Panc1 (cell line): ENCODE results near the gene HES1. TPM values are rescaled to one million over a fixed set of nuclear protein-coding genes. Genes with fewer than 3 reads are reported as not detected.

ENCODE experiments used
- ATAC-seq: fragments of 200-7000 bp; cut with Tn5 transposase; 2 replicates; pipeline ENCODE4 v1.9.1; 2020; ENCODE audit warnings: mild to moderate bottlenecking, moderate library complexity
- BruUV-seq: library from RNA; stranded (reverse); fragments of 400-500 nt; replicated peaks from 2 replicates; lab custom pipeline; 2021; lab: Mats Ljungman, UMichigan
- CTCF ChIA-PET: fragments of 300-600 bp; sonication (Branson Sonifier 250); formaldehyde crosslinking; loops from one replicate; lab custom pipeline; 2022; ENCODE audit warnings: antibody characterized with exemption; lab: Charles Lee
- POLR2A ChIA-PET: fragments of 300-600 bp; sonication (Branson Sonifier 250); formaldehyde crosslinking; loops from one replicate; lab custom pipeline; 2022; ENCODE audit warnings: antibody characterized with exemption; lab: Charles Lee
- DNase-seq: peaks from one replicate; pipeline ENCODE4 v3.0.0-alpha.2; 2010; ENCODE audit warnings: low read depth, low spot score
- H3K27ac ChIP-seq: 2 replicates; pipeline ENCODE4 v1.5.1; 2011; ENCODE audit warnings: mild to moderate bottlenecking, low read length, inconsistent platforms
- H3K27me3 ChIP-seq: fragments of 200-500 bp; sonication (Bioruptor generic); 2 replicates; pipeline ENCODE4 v1.6.0; 2014; ENCODE audit warnings: low read length, inconsistent platforms; ENCODE audit not compliant: control insufficient read depth, insufficient read depth
- H3K36me3 ChIP-seq: fragments of 200-500 bp; sonication (Bioruptor generic); 2 replicates; pipeline ENCODE4 v1.5.1; 2014; ENCODE audit warnings: inconsistent platforms, mild to moderate bottlenecking, low read length, moderate library complexity; ENCODE audit not compliant: control insufficient read depth, insufficient read depth
- H3K4me1 ChIP-seq: 2 replicates; pipeline ENCODE4 v1.5.1; 2011; ENCODE audit warnings: inconsistent platforms, mild to moderate bottlenecking, low read length, moderate library complexity; ENCODE audit not compliant: control insufficient read depth, insufficient read depth
- H3K4me3 ChIP-seq, 2 experiments: 2 replicates each; pipeline ENCODE4 v1.5.1; 2011 to 2012; ENCODE audit warnings: low read depth in 2 of 2, low read length in 2 of 2, mild to moderate bottlenecking in 2 of 2, inconsistent platforms in 1 of 2, moderate library complexity in 1 of 2
- H3K9me3 ChIP-seq: fragments of 200-500 bp; sonication (Bioruptor generic); 2 replicates; pipeline ENCODE4 v1.5.1; 2014; ENCODE audit warnings: low read depth, mild to moderate bottlenecking, inconsistent platforms, low read length, moderate library complexity; ENCODE audit not compliant: control insufficient read depth, insufficient read depth
- POLR2AphosphoS5 ChIP-seq: IDR thresholded peaks from 2 replicates; pipeline ENCODE4 v1.6.1; 2012; ENCODE audit warnings: mild to moderate bottlenecking, low read depth, low read length, moderate library complexity
- SIN3A ChIP-seq: IDR thresholded peaks from 2 replicates; pipeline ENCODE4 v1.6.1; 2012; ENCODE audit warnings: low read depth, mild to moderate bottlenecking, low read length, moderate library complexity, borderline replicate concordance; ENCODE audit not compliant: insufficient read depth
- TCF7L2 ChIP-seq: IDR thresholded peaks from 2 replicates; pipeline ENCODE4 v1.6.1; 2011; ENCODE audit warnings: mild to moderate bottlenecking, low read depth, low read length, inconsistent platforms
- in situ Hi-C: cut with HindIII; loops from 2 replicates; pipeline ENCODE4 v1.10.0; 2016; ENCODE audit warnings: low sequenced_read_pairs, low pct_unique_long_range_greater_than_20kb
- intact Hi-C: fragments of 100-400 bp; cut with micrococcal nuclease; formaldehyde crosslinking; loops from one replicate; pipeline ENCODE4 v1.10.0; 2022; ENCODE audit not compliant: unreplicated experiment
- total RNA-seq: library from RNA; stranded (reverse); gene quantifications from one replicate; pipeline ENCODE4 v1.2.1, GENCODE V29; 2021; ENCODE audit not compliant: unreplicated experiment
- TF ChIP-seq, protein P1 (sequence below), 2 experiments: IDR thresholded peaks; 2 replicates each; pipeline ENCODE4 v1.6.1; 2011 to 2012; ENCODE audit warnings: low read depth in 2 of 2, control low read depth in 1 of 2, low read length in 1 of 2, mild to moderate bottlenecking in 1 of 2, moderate library complexity in 1 of 2; ENCODE audit not compliant: insufficient read depth in 1 of 2

The HES1 gene
- total RNA-seq, 1 experiment from 2014 or later = 28.5 TPM

DNA sequence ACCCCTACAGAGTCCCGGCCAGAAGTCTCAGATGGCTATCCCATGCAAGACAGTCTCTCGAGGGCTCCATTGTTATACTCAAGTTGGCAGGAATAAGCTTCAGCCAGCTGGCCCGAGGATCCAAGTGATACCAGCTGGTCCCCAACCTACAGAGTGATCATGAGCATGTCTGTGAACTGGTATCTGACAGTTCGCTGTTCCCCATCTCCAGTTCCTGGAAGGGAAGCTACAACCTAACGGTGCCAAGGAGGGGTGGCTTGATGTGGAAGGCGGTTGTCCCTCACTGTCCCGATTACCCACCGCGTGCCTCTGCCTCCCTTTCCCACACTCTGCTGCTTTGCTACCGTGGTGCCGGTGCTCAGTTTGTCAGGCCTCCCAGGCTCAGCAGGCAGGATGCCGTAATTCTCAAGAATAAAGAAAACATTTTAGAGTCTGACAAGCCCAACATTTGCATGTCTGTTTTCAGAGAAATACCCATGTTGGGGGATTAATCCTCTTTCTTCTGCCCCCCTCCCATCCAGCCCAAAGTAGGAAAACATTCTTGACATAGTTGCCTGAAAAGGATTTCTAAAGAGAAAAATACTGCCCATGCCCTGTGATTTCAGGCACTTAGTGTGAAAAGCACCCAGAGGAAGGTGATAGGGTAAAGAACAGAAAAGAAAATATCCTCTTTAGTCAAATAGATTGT is 49.4 kb upstream of the HES1 start:
- in situ Hi-C loops = no loop called here
- peak overlapping the region; percentile 51; the same call in 1 of the 2 replicates for H3K27ac ChIP-seq
- no peaks in the 10 kb centered on the region for H3K36me3 ChIP-seq
- no peak for ATAC-seq
- TF ChIP-seq, protein P1, sequence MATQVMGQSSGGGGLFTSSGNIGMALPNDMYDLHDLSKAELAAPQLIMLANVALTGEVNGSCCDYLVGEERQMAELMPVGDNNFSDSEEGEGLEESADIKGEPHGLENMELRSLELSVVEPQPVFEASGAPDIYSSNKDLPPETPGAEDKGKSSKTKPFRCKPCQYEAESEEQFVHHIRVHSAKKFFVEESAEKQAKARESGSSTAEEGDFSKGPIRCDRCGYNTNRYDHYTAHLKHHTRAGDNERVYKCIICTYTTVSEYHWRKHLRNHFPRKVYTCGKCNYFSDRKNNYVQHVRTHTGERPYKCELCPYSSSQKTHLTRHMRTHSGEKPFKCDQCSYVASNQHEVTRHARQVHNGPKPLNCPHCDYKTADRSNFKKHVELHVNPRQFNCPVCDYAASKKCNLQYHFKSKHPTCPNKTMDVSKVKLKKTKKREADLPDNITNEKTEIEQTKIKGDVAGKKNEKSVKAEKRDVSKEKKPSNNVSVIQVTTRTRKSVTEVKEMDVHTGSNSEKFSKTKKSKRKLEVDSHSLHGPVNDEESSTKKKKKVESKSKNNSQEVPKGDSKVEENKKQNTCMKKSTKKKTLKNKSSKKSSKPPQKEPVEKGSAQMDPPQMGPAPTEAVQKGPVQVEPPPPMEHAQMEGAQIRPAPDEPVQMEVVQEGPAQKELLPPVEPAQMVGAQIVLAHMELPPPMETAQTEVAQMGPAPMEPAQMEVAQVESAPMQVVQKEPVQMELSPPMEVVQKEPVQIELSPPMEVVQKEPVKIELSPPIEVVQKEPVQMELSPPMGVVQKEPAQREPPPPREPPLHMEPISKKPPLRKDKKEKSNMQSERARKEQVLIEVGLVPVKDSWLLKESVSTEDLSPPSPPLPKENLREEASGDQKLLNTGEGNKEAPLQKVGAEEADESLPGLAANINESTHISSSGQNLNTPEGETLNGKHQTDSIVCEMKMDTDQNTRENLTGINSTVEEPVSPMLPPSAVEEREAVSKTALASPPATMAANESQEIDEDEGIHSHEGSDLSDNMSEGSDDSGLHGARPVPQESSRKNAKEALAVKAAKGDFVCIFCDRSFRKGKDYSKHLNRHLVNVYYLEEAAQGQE (IDR thresholded peaks at IDR 0.05; ENCODE audit: insufficient read depth in 1 of 2, low read depth in 2 of 2, low read length in 1 of 2) = no peak
- POLR2A ChIA-PET = no interaction called here
- intact Hi-C loops = no loop called here
- DNase-seq = no peak
- H3K27me3 ChIP-seq = no peaks in the 10 kb centered on the region
- H3K4me3 ChIP-seq = no peak overlapping the region
- CTCF ChIA-PET = no interaction called here
- BruUV-seq = no TSS peak
- H3K9me3 ChIP-seq = no peaks in the 10 kb centered on the region
- H3K4me1 ChIP-seq = peaks cover 27% of the 10 kb centered on the region

DNA sequence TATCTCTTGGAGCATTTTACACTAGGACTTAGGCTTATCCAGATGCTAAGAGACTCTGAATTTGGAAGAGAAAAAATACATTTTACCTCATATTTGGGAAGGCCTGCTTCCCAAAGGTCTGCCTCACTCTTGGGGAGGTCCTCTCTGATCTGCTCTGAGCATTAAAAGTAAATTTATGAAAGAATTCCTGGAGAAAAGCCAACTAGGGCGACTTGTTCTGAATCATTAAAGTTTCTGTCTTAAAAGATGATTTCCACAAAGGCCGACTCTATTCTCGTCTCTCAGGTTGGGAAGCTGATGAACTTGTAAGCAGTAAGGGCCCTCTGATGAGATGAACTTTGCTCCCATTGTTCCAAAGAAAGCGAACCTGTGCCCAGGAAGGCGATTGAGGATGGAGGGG is 48.7 kb upstream of the HES1 start:
- Histone ChIP-seq H3K4me1 (peaks cover 27% of the 10 kb centered on the region), H3K9me3 (no peaks in the 10 kb centered on the region), H3K27me3 (no peaks in the 10 kb centered on the region), H3K36me3 (no peaks in the 10 kb centered on the region), H3K4me3 (no peak overlapping the region), H3K27ac (peak overlapping the region; percentile 45; the same call in 1 of the 2 replicates)
- DNase-seq (no peak), ATAC-seq (no peak)
- POLR2A ChIA-PET = no interaction called here
- CTCF ChIA-PET = no interaction called here
- intact Hi-C loops (no loop called here), in situ Hi-C loops (no loop called here)
- BruUV-seq = no TSS peak
- no peak for TF ChIP-seq TCF7L2
- no peak for TF ChIP-seq SIN3A
- TF ChIP-seq, protein P1 (IDR thresholded peaks at IDR 0.05; ENCODE audit: insufficient read depth in 1 of 2, low read depth in 2 of 2, low read length in 1 of 2) = no peak
- no peak for TF ChIP-seq POLR2AphosphoS5
